ENCODE data around the gene MIDN. TPM values are rescaled to one million over a fixed set of nuclear protein-coding genes. Genes with fewer than 3 reads are reported as not detected.
A peak's percentile ranks its signal among the peaks of the same experiment; 100 is the strongest.

Gene MIDN
- total and polyA plus RNA-seq, 8 donors = 34.3 to 115 (median 58.9) TPM

DNA sequence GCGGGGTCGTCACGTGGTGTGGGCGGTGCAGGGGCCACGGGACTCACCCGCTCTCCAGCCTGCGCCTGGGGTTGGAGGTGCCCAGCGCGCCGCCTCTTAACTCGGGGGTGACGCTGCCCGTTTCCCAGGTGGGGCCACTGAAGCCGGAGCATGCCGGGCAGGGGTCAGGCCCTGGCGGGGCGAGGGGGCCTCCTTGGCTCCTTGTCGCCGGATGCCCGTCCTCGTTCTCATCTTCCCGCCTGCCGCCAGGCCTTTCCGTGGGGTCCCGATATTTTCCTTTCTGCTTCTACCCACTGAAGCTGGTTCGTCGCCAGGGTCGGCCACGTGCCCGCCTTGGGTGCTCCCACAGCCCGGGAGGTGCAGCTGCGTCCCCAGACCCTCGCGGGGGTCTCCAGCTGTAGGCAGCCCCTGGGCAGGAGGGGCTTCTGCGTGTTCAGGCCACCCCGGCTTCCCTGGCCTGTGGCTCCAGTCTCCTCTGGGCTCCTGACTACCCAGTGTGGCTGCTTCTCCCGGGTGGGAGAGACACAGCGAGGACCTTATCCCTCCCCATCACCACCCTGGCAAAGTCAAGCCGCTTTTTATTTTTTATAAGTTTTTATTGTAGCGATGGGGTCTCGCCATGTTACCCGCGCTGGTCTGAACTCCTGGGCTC, 27.7 kb downstream of the MIDN start:
- intact Hi-C loops (cut with DNase I) = no loop called here
- ATAC-seq = no peak

DNA sequence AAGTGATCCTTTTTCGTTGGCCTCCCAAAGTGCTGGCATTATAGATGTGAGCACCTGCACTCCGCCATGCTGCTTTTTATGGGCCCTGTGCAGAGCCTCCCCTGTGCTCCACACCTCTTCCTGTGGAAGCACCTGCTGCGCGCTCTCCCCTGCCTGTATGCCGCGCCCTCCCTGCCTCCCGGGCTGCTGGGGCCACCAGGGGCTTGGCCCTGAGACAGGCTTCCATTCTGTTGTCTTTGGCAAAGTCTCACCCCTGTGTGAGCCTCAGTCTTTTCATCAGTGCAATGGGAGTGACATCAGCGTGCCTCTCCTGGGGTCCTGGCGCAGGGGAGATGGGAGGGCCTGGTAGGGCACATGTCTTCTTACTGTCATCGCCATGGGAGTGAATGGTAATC, 28.2 kb downstream of the MIDN start:
- H3K4me1 ChIP-seq = peaks cover 28 to 58% of the 10 kb centered on the region in 2 donors
- intact Hi-C loops (cut with DNase I) = no loop called here

More for the DNA sequence above, 27.7 kb downstream of the MIDN start:
- H3K36me3 ChIP-seq = peaks cover 4 to 68% of the 10 kb centered on the region in 2 donors
- peak overlapping the region; percentile 48 to 70 for H3K4me3 ChIP-seq
- TF ChIP-seq, protein P1, sequence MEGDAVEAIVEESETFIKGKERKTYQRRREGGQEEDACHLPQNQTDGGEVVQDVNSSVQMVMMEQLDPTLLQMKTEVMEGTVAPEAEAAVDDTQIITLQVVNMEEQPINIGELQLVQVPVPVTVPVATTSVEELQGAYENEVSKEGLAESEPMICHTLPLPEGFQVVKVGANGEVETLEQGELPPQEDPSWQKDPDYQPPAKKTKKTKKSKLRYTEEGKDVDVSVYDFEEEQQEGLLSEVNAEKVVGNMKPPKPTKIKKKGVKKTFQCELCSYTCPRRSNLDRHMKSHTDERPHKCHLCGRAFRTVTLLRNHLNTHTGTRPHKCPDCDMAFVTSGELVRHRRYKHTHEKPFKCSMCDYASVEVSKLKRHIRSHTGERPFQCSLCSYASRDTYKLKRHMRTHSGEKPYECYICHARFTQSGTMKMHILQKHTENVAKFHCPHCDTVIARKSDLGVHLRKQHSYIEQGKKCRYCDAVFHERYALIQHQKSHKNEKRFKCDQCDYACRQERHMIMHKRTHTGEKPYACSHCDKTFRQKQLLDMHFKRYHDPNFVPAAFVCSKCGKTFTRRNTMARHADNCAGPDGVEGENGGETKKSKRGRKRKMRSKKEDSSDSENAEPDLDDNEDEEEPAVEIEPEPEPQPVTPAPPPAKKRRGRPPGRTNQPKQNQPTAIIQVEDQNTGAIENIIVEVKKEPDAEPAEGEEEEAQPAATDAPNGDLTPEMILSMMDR (IDR thresholded peaks at IDR 0.05) = no peak
- H3K9me3 ChIP-seq = no peaks in the 10 kb centered on the region
- no peaks in the 10 kb centered on the region for H3K27me3 ChIP-seq
- peaks cover 32 to 63% of the 10 kb centered on the region in 2 donors for H3K4me1 ChIP-seq
- H3K27ac ChIP-seq = peak overlapping the region; percentile 99
- DNase-seq = no peak

DNA sequence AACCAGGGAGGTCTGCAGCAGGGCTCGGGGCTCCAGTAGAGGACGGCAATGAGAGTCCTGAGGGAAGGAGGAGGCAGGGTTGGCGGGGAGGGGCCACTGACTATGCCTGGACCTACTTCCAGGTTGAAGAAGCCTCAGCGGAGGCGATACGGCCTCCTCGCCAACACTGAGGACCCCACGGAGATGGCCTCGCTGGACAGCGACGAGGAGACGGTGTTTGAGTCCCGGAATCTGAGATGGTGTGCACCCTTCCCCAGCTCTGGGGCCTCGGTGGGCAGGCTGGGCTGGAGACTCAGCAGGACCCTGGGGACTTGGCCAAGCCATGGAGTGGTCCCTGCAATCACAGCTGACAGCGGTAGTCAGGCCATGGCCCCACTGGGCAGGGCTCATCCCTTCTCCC, 28.7 kb downstream of the MIDN start:
- peaks cover 4 to 58% of the 10 kb centered on the region in 2 donors for H3K36me3 ChIP-seq
- H3K9me3 ChIP-seq = no peaks in the 10 kb centered on the region
- H3K27me3 ChIP-seq = no peaks in the 10 kb centered on the region
- ATAC-seq = no peak
- no peak for DNase-seq
- intact Hi-C loops (cut with DNase I) = no loop called here
- H3K4me3 ChIP-seq = no peak overlapping the region
- H3K4me1 ChIP-seq = peaks cover 23 to 53% of the 10 kb centered on the region in 2 donors
- no peak overlapping the region for H3K27ac ChIP-seq
- TF ChIP-seq, protein P1 (IDR thresholded peaks at IDR 0.05) = no peak

More for the DNA sequence above, 28.2 kb downstream of the MIDN start:
- DNase-seq (no peak), ATAC-seq (no peak)
- TF ChIP-seq, protein P1 (IDR thresholded peaks at IDR 0.05) = no peak
- Histone ChIP-seq H3K27me3 (no peaks in the 10 kb centered on the region), H3K9me3 (no peaks in the 10 kb centered on the region), H3K4me3 (peak overlapping the region; percentile 48 to 70), H3K36me3 (peaks cover 4 to 63% of the 10 kb centered on the region in 2 donors), H3K27ac (peak overlapping the region; percentile 99)

DNA sequence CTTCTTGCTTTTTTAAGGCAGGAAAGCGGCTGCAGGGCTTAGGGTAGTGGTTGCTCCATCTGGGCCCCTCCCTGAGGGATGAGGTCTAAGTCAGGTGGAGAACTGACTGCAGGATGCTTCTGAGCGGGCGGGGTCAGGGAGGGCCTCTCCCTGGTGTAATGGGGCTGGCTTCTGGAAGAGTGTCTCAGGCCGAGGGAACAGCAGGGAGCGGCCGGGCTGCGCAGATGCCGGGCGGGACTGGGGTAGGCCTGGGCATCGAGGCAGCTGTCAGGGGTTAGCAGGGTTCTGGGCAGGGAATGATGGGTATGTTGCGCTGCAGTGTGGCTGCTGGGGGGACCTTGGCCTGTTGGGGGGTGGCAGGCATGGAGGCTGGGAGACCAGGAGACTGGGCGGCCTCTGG, 29.7 kb downstream of the MIDN start:
- H3K36me3 ChIP-seq = peaks cover 0 to 48% of the 10 kb centered on the region in 2 donors
- no peak for ATAC-seq
- intact Hi-C loops (cut with DNase I) = no loop called here

More for the DNA sequence above, 29.7 kb downstream of the MIDN start:
- Histone ChIP-seq H3K4me3 (no peak overlapping the region), H3K9me3 (no peaks in the 10 kb centered on the region), H3K27ac (no peak overlapping the region), H3K4me1 (peaks cover 14 to 43% of the 10 kb centered on the region in 2 donors), H3K27me3 (peaks cover 0 to 5% of the 10 kb centered on the region in 2 donors)
- DNase-seq = no peak
- TF ChIP-seq, protein P1 (IDR thresholded peaks at IDR 0.05) = no peak
